Activated CD4-positive, alpha-beta T cell treated with anti-CD3 and anti-CD28 coated beads for 4 hours (primary cell): ENCODE data around the gene LCT.
A peak's percentile ranks its signal among the peaks of the same experiment; 100 is the strongest.
"Not testable (repeated sequence)": the region's sequence is repeated elsewhere in the genome, so short reads cannot be mapped to it uniquely, and the experiment has no call there.

Experiments
- DNase-seq, 2 donors: peaks; one replicate each; pipeline ENCODE4 v3.0.0-alpha.2; 2020

LCT gene

GRCh38 chr2:135796606-135797005, 40.4 kb downstream of the LCT start:
- DNase-seq, result no peak

GRCh38 chr2:135795641-135796040, 41.3 kb downstream of the LCT start:
- not testable (repeated sequence) for DNase-seq

GRCh38 chr2:135792401-135793150, 44.4 kb downstream of the LCT start:
- DNase-seq, result no peak

GRCh38 chr2:135791418-135792190, 45.4 kb downstream of the LCT start:
- no peak for DNase-seq

GRCh38 chr2:135790423-135790822, 46.6 kb downstream of the LCT start:
- no peak for DNase-seq

GRCh38 chr2:135786823-135787222, 50.2 kb downstream of the LCT start:
- no peak for DNase-seq

GRCh38 chr2:135785032-135785431, 52.0 kb downstream of the LCT start:
- DNase-seq, result no peak

GRCh38 chr2:135783439-135783838, 53.5 kb downstream of the LCT start:
- DNase-seq, result no peak

- DNase-seq, result no peak
Measured at GRCh38 chr2:135782231-135782630, 54.8 kb downstream of the LCT start.

GRCh38 chr2:135776367-135776766, 60.6 kb downstream of the LCT start:
- no peak for DNase-seq

- DNase-seq, result no peak
Measured at GRCh38 chr2:135775420-135775819, 61.6 kb downstream of the LCT start.

GRCh38 chr2:135773917-135774316, 63.1 kb downstream of the LCT start:
- no peak for DNase-seq

GRCh38 chr2:135773319-135773718, 63.7 kb downstream of the LCT start:
- no peak for DNase-seq

- DNase-seq, result no peak
Measured at GRCh38 chr2:135768863-135769262, 68.1 kb downstream of the LCT start.

GRCh38 chr2:135762530-135762929, 74.5 kb downstream of the LCT start:
- no peak for DNase-seq

- no peak for DNase-seq
Measured at GRCh38 chr2:135762022-135762421, 75.0 kb downstream of the LCT start.

GRCh38 chr2:135756692-135757091, 80.3 kb downstream of the LCT start:
- no peak for DNase-seq

GRCh38 chr2:135755573-135755972, 81.4 kb downstream of the LCT start:
- DNase-seq, result no peak

- no peak for DNase-seq
Measured at GRCh38 chr2:135745545-135745944, 91.4 kb downstream of the LCT start.

GRCh38 chr2:135744760-135745314, 92.1 kb downstream of the LCT start:
- peak; percentile 3 to 14 for DNase-seq

- no peak for DNase-seq
Measured at GRCh38 chr2:135743860-135744259, 93.1 kb downstream of the LCT start.

- peak in 1 of 2 donors; percentile 27 for DNase-seq
Measured at GRCh38 chr2:135742325-135742757, 94.6 kb downstream of the LCT start.

GRCh38 chr2:135741395-135742324, 95.3 kb downstream of the LCT start, which contains the start of gene UBXN4:
UBXN4 (plus strand) TSS chr2:135741855; CDS start chr2:135741930, 75 bp downstream.
- DNase-seq, result peak; percentile 91 to 94
